Mesothelial cell of epicardium (in vitro differentiated cells): ENCODE data around the gene MTA2. TPM values are rescaled to one million over a fixed set of nuclear protein-coding genes. Genes with fewer than 3 reads are reported as not detected.
"Not testable (repeated sequence)": the region's sequence is repeated elsewhere in the genome, so short reads cannot be mapped to it uniquely, and the experiment has no call there.

ENCODE experiments used
- DNase-seq, 2 experiments: peaks; one replicate each; pipeline ENCODE4 v3.0.0; 2021; ENCODE audit warnings: low spot score in 2 of 2; ENCODE audit not compliant: unreplicated experiment in 2 of 2
- H3K27ac Mint-ChIP-seq: 2 replicates; pipeline ENCODE4 v1.8.0; 2021; ENCODE audit warnings: mixed read lengths
- H3K27me3 Mint-ChIP-seq: 2 replicates; pipeline ENCODE4 v1.8.0; 2021; ENCODE audit warnings: low read depth, mixed read lengths
- H3K36me3 Mint-ChIP-seq: 2 replicates; pipeline ENCODE4 v1.8.0; 2021; ENCODE audit warnings: mixed read lengths
- H3K4me1 Mint-ChIP-seq: 2 replicates; pipeline ENCODE4 v1.8.0; 2021; ENCODE audit warnings: mixed read lengths
- H3K4me3 Mint-ChIP-seq: 2 replicates; pipeline ENCODE4 v1.8.0; 2021; ENCODE audit warnings: mild to moderate bottlenecking, moderate library complexity, mixed read lengths
- H3K9me3 Mint-ChIP-seq: 2 replicates; pipeline ENCODE4 v1.8.0; 2021; ENCODE audit warnings: mixed read lengths
- CTCF ChIP-seq: fragments of 200-600 bp; sonication (generic); IDR thresholded peaks from one replicate; pipeline ENCODE4 v1.5.0; 2021; ENCODE audit warnings: antibody characterized with exemption; ENCODE audit not compliant: unreplicated experiment
- total RNA-seq: library from RNA; stranded (reverse); gene quantifications from 3 replicates; pipeline ENCODE4 v1.2.1, GENCODE V29; 2021

Gene MTA2
- total RNA-seq, 1 donor from 2014 or later: 126 TPM

- DNase-seq: no peak
- Mint-ChIP-seq H3K36me3 (peaks cover 24% of the 10 kb centered on the region), H3K27me3 (no peaks in the 10 kb centered on the region), H3K4me1 (peaks cover 54% of the 10 kb centered on the region), H3K9me3 (no peaks in the 10 kb centered on the region), H3K4me3 (peak overlapping the region; percentile 97), H3K27ac (peak overlapping the region; percentile 99)
- TF ChIP-seq CTCF: no peak
Measured at GRCh38 chr11:62575156-62575555, 26.5 kb downstream of the MTA2 start.

DNA sequence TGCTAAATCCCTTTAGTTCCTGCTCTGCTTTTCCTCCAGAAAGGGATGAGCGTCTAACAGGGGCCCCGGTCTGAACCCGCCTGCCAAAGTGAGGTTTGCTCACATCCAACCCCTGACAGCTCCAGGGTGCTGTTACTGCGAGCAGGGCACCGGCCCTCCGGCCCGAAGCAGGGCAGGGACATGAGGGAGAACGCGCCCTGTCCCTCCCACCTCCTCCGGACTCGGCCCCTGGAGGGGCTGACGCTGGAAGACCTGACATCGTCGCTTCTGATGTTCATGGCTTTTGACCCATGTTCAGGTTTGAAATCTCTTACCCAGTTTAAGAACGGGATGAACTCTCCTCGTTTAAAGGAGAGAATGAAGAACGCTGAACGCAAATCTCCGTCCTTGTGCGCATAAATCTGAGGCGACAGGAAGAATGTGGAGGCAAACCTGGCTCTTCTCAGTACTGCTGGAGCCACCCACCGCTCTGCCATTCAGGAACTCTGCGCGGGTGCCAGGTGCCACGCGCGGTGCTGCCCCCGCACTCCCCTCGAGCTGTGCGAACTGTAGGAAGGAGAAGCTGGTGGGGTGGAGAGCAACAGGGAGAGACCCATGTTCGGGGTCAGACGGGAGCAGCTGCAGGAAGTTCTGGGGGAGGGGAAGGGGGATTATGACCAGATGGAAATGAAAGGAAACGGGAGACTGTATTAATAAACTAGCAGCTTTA is 27.1 kb downstream of the MTA2 start:
- Mint-ChIP-seq H3K4me1 (peaks cover 55% of the 10 kb centered on the region), H3K27ac (peak overlapping the region; percentile 99), H3K4me3 (peak overlapping the region; percentile 97), H3K9me3 (no peaks in the 10 kb centered on the region), H3K36me3 (peaks cover 28% of the 10 kb centered on the region), H3K27me3 (no peaks in the 10 kb centered on the region)
- TF ChIP-seq CTCF: no peak
- peak; percentile 37 to 52 for DNase-seq

DNA sequence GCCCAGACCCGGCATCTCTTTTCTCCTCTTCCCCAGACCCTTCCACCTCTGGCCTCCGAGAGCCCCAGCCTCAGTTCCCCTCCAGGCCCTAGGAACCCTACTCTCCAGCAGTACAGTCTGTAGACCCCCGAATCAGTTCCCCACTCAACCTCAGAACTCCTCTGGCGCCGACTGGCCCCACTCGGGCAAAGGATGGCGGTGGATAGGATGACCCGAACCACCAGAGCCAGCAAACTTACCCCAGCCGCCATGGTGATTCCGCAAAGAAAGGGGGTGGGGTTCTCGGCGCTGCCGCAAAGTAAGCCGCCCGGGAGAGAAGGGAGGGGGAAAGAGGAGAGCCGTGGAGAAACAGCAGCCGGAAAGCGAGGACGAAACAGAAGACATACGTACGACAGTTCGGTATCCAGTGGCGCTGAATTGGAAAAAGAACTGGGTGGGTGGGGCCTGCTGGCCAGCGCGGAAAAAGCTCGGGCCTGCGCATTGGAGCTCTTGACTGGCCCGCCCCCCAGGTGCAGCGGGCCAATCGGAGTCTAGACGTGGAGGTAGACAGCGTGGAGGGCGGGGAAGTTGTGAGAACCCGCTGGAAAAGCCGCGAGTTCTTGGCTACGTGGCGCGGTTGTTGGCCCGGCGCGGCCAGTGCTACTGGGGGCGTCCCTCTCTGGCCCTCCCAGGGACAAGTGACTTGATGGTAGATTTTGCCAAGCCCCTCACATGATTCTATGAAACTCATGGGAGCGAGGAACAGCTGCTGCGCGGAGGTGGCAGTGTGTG is 27.9 kb downstream of the MTA2 start, which contains the start of gene EEF1G:
TSS of gene EEF1G (minus strand) at position 300 of the 771 bp plus-strand sequence. CDS start at position 251, 49 bp downstream.
- H3K4me1 Mint-ChIP-seq: peaks cover 55% of the 10 kb centered on the region
- no peaks in the 10 kb centered on the region for H3K27me3 Mint-ChIP-seq
- H3K9me3 Mint-ChIP-seq: no peaks in the 10 kb centered on the region
- H3K36me3 Mint-ChIP-seq: peaks cover 30% of the 10 kb centered on the region
- peak within 1 kb of the TSS; percentile 99 for H3K27ac Mint-ChIP-seq
- H3K4me3 Mint-ChIP-seq: peak within 1 kb of the TSS; percentile 97
- no peak for TF ChIP-seq CTCF
- peak; percentile 96 to 97 for DNase-seq

DNA sequence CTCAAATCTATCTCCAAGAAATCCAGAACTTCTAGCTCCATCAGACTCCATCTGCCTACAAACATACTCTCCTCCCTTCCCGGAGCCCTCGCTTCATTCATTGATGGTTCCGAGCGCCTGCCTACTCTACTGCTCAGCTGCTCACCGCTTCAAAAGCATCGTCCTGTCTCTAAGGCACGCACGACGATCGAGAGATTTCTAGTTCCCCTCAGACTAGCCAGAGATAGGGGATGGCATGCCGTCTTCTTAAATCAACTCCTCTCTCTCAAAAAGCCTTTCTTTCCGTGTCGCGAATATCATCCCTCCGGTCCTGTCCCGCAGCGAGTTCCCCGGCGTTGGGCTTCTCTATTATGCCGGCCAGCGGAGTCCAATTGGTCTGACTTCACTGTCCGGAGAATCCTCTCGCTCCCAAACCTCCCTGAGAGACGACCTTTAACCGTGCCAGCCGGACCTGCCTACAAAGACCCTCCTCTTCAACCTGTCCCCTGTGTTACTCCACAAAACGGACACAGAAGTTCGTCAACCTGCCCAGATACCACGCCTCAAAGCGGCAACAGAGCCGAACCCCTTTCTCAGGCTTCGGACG is 28.6 kb downstream of the MTA2 start:
- Mint-ChIP-seq H3K27ac (peak overlapping the region; percentile 99), H3K4me1 (peaks cover 55% of the 10 kb centered on the region), H3K36me3 (peaks cover 32% of the 10 kb centered on the region), H3K27me3 (no peaks in the 10 kb centered on the region), H3K9me3 (no peaks in the 10 kb centered on the region), H3K4me3 (peak overlapping the region; percentile 97)
- no peak for TF ChIP-seq CTCF
- DNase-seq: peak in 1 of 2 experiments; percentile 53

GRCh38 chr11:62572431-62572830 is 29.2 kb downstream of the MTA2 start:
- Mint-ChIP-seq H3K27me3 (no peaks in the 10 kb centered on the region), H3K27ac (peak overlapping the region; percentile 99), H3K9me3 (no peaks in the 10 kb centered on the region), H3K4me1 (peaks cover 54% of the 10 kb centered on the region), H3K4me3 (peak overlapping the region; percentile 97), H3K36me3 (peaks cover 31% of the 10 kb centered on the region)
- DNase-seq: no peak
- no peak for TF ChIP-seq CTCF

GRCh38 chr11:62571493-62571892 is 30.2 kb downstream of the MTA2 start:
- peaks cover 47% of the 10 kb centered on the region for H3K4me1 Mint-ChIP-seq
- not testable (repeated sequence) for H3K9me3 Mint-ChIP-seq, H3K27me3 Mint-ChIP-seq, DNase-seq
- peak overlapping the region; percentile 97 for H3K4me3 Mint-ChIP-seq
- H3K36me3 Mint-ChIP-seq: peaks cover 34% of the 10 kb centered on the region
- H3K27ac Mint-ChIP-seq: peak overlapping the region; percentile 64

DNA sequence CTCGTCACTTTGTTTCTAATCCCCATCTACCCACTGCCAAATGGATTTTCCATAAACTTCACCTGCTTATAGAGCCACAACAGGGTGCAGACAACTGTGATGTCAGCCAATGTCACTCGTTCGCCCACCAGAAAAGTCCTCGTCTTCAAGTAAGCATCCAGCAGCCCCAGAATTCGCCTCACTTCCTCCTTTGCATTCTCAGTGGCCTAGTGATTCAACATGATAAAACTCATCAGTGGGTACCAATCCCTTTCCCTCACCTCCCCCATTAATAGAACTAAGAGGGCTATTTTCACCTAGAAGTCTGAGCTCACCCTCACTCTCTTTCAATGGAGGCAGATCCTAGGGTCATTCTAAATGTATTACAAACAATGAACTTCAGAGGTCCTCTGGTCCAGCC is 30.8 kb downstream of the MTA2 start:
- Mint-ChIP-seq H3K4me1 (peaks cover 45% of the 10 kb centered on the region), H3K4me3 (peak overlapping the region; percentile 20), H3K27ac (peak overlapping the region; percentile 64), H3K36me3 (peaks cover 38% of the 10 kb centered on the region)
- not testable (repeated sequence) for DNase-seq, H3K9me3 Mint-ChIP-seq, H3K27me3 Mint-ChIP-seq
